Neural cell (in vitro differentiated cells): ENCODE results near the gene C18orf54. TPM values are rescaled to one million over a fixed set of nuclear protein-coding genes. Genes with fewer than 3 reads are reported as not detected.

Source experiments
- H2AFZ ChIP-seq: fragments of 200-600, 300-800 bp; sonication (generic), shearing (Covaris generic); 2 replicates; pipeline ENCODE4 v1.6.0; 2014; ENCODE audit warnings: low read depth, mild to moderate bottlenecking, antibody characterized with exemption, low read length, moderate library complexity
- H3F3A ChIP-seq: fragments of 200-600 bp; shearing (Covaris generic); 2 replicates; pipeline ENCODE4 v1.6.1; 2016; ENCODE audit warnings: mild to moderate bottlenecking, moderate library complexity, mixed read lengths, antibody characterized with exemption, low read length; ENCODE audit not compliant: insufficient read depth, poor library complexity, severe bottlenecking
- H3K27ac ChIP-seq: fragments of 200-600, 300-800 bp; sonication (generic), shearing (Covaris generic); 2 replicates; pipeline ENCODE4 v1.5.1; 2014; ENCODE audit warnings: mild to moderate bottlenecking, low read length, moderate library complexity
- H3K27me3 ChIP-seq: fragments of 300-800, 200-600 bp; sonication (generic), shearing (Covaris generic); 2 replicates; pipeline ENCODE4 v1.6.0; 2014; ENCODE audit warnings: mild to moderate bottlenecking, low read depth, low read length, moderate library complexity; ENCODE audit not compliant: insufficient read depth
- H3K36me3 ChIP-seq: fragments of 300-800, 200-600 bp; sonication (generic), shearing (Covaris generic); 2 replicates; pipeline ENCODE4 v1.5.1; 2014; ENCODE audit warnings: mild to moderate bottlenecking, antibody characterized with exemption, low read length, moderate library complexity; ENCODE audit not compliant: insufficient read depth
- H3K4me2 ChIP-seq: fragments of 300-800, 200-600 bp; sonication (generic), shearing (Covaris generic); 2 replicates; pipeline ENCODE4 v1.6.0; 2014; ENCODE audit warnings: mild to moderate bottlenecking, low read length
- H3K4me3 ChIP-seq: fragments of 300-800, 200-600 bp; sonication (generic), shearing (Covaris generic); 2 replicates; pipeline ENCODE4 v1.5.1; 2014; ENCODE audit warnings: mild to moderate bottlenecking, low read length, moderate library complexity
- H3K79me2 ChIP-seq: fragments of 200-600 bp; shearing (Covaris generic); replicated peaks from 2 replicates; pipeline ENCODE4 v1.6.0; 2014; ENCODE audit warnings: mild to moderate bottlenecking, low read length, moderate library complexity; ENCODE audit not compliant: insufficient read depth
- H3K9ac ChIP-seq: fragments of 300-800, 200-600 bp; sonication (generic), shearing (Covaris generic); 2 replicates; pipeline ENCODE4 v1.6.1; 2016; ENCODE audit warnings: mild to moderate bottlenecking, low read length, mixed read lengths
- H3K9me2 ChIP-seq: fragments of 200-600 bp; shearing (Covaris generic); 2 replicates; pipeline ENCODE4 v1.6.1; 2016; ENCODE audit warnings: mild to moderate bottlenecking, low read length, mixed read lengths; ENCODE audit not compliant: insufficient read depth
- H3K9me3 ChIP-seq: fragments of 200-600, 300-800 bp; sonication (generic), shearing (Covaris generic); 2 replicates; pipeline ENCODE4 v1.6.1; 2016; ENCODE audit warnings: mild to moderate bottlenecking, mixed run types, low read length, moderate library complexity, mixed read lengths
- H4K20me1 ChIP-seq: fragments of 200-600 bp; shearing (Covaris generic); 2 replicates; pipeline ENCODE4 v1.6.1; 2016; ENCODE audit warnings: mild to moderate bottlenecking, mixed run types; ENCODE audit not compliant: insufficient read depth
- CTCF ChIP-seq: fragments of 450-650 bp; IDR thresholded peaks from 2 replicates; pipeline ENCODE4 v1.5.1; 2014; ENCODE audit warnings: antibody characterized with exemption, mild to moderate bottlenecking, moderate library complexity; ENCODE audit not compliant: poor library complexity, severe bottlenecking
- EP300 ChIP-seq: fragments of 450-650 bp; conservative IDR thresholded peaks from 2 replicates; pipeline ENCODE4 v1.6.1; 2014; ENCODE audit warnings: antibody characterized with exemption, mild to moderate bottlenecking, moderate library complexity; ENCODE audit not compliant: poor library complexity, severe bottlenecking
- EZH2 ChIP-seq: fragments of 200-600, 300-800 bp; shearing (Covaris generic), sonication (generic); IDR thresholded peaks from 2 replicates; pipeline ENCODE4 v1.6.1; 2014; ENCODE audit warnings: antibody characterized with exemption, low read length, borderline replicate concordance, mild to moderate bottlenecking; ENCODE audit not compliant: insufficient read depth, poor library complexity, severe bottlenecking
- MXI1 ChIP-seq: fragments of 450-650 bp; conservative IDR thresholded peaks from 2 replicates; pipeline ENCODE4 v1.6.1; 2014; ENCODE audit warnings: antibody characterized with exemption, mild to moderate bottlenecking; ENCODE audit not compliant: poor library complexity, severe bottlenecking
- POLR2AphosphoS5 ChIP-seq: IDR thresholded peaks from 2 replicates; pipeline ENCODE4 v1.6.1; 2012
- RAD21 ChIP-seq: fragments of 450-650 bp; conservative IDR thresholded peaks from 2 replicates; pipeline ENCODE4 v1.6.1; 2014; ENCODE audit warnings: antibody characterized with exemption, mild to moderate bottlenecking, moderate library complexity
- REST ChIP-seq: IDR thresholded peaks from 2 replicates; pipeline ENCODE4 v1.6.1; 2012; ENCODE audit warnings: borderline replicate concordance
- SMC3 ChIP-seq: fragments of 450-650 bp; conservative IDR thresholded peaks from 2 replicates; pipeline ENCODE4 v1.6.1; 2014; ENCODE audit warnings: antibody characterized with exemption, mild to moderate bottlenecking, moderate library complexity; ENCODE audit not compliant: poor library complexity
- TAF1 ChIP-seq: IDR thresholded peaks from 2 replicates; pipeline ENCODE4 v1.6.1; 2012; ENCODE audit warnings: low read depth
- polyA plus RNA-seq: library from polyadenylated mRNA; depleted of rRNA; stranded (reverse); fragments of >200 nt; gene quantifications from 2 replicates; pipeline ENCODE4 v1.2.3, GENCODE V29; 2014

C18orf54 gene
- polyA plus RNA-seq, 1 donor from 2014 or later: 2.2 TPM

GRCh38 chr18:54335638-54336173, 22.0 kb upstream of the C18orf54 start:
- H3K4me3 ChIP-seq: no peak overlapping the region
- no peaks in the 10 kb centered on the region for H4K20me1 ChIP-seq
- no peak overlapping the region for H3K9ac ChIP-seq
- H3K4me2 ChIP-seq: no peak overlapping the region
- no peaks in the 10 kb centered on the region for H3K9me3 ChIP-seq
- no peak overlapping the region for H2AFZ ChIP-seq
- H3F3A ChIP-seq: no peaks in the 10 kb centered on the region
- no peak overlapping the region for H3K27ac ChIP-seq
- no peaks in the 10 kb centered on the region for H3K27me3 ChIP-seq
- no peaks in the 10 kb centered on the region for H3K9me2 ChIP-seq
- no peaks in the 10 kb centered on the region for H3K79me2 ChIP-seq
- TF ChIP-seq EP300 (no peak), SMC3 (no peak), TAF1 (no peak), RAD21 (no peak), CTCF (no peak)
- H3K36me3 ChIP-seq: no peaks in the 10 kb centered on the region

- Histone ChIP-seq H4K20me1 (no peaks in the 10 kb centered on the region), H3K36me3 (no peaks in the 10 kb centered on the region), H3K4me3 (no peak overlapping the region), H3K9me3 (no peaks in the 10 kb centered on the region), H3K27me3 (no peaks in the 10 kb centered on the region), H3F3A (no peaks in the 10 kb centered on the region), H3K4me2 (no peak overlapping the region), H3K27ac (no peak overlapping the region), H2AFZ (no peak overlapping the region), H3K9ac (no peak overlapping the region), H3K79me2 (no peaks in the 10 kb centered on the region), H3K9me2 (no peaks in the 10 kb centered on the region)
- TF ChIP-seq CTCF: no peak
- no peak for TF ChIP-seq EZH2
- TF ChIP-seq RAD21: no peak
- no peak for TF ChIP-seq TAF1
- no peak for TF ChIP-seq POLR2AphosphoS5
- no peak for TF ChIP-seq MXI1
- no peak for TF ChIP-seq EP300
- no peak for TF ChIP-seq REST
- TF ChIP-seq SMC3: no peak
Observed at GRCh38 chr18:54338230-54338629, 19.5 kb upstream of the C18orf54 start.
